GM18520 (cell line): ENCODE data around the gene FLT4.
"Not testable (repeated sequence)": the region's sequence is repeated elsewhere in the genome, so short reads cannot be mapped to it uniquely, and the experiment has no call there.

Experiments
- ATAC-seq: cut with Tn5 transposase; IDR thresholded peaks from one replicate; pipeline ENCODE4 v1.9.1; 2021; ENCODE audit not compliant: unreplicated experiment

FLT4 gene

DNA sequence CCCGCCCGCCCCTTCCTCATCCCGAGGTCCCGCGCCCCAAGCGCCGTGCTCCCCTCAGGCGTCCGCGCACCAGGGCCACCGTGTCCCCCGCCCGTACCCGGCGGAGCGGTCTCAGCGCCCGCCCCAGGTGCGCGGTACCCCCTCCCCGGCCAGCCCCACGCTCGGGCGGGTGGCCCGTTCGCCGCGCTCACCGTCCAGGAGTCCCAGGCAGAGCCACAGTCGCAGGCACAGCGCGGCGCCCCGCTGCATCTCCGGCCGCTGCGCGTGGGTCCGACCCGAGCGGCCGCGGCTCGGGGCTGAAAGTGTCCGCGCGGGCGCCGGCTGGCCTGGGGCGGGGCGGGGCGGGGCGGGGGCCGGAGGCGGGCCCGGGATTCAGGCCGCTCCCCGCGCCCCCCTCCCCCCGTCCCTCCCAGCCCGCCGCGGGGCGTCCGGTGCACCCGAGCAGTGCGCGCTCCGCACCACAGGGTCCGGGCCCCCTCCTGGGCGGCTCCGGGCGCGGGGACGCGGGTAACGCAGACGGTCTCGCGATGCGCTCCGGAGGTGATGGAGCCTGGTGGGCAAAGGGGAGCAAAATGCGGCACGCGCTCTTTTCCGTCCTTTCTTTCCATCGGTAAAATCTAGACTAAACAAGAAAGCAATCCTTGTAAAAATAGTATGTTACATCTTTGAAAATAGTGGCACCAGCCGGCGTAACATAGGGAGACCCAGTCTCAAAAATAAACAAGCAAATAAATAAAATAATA lies at the start of gene FLT4:
TSS of gene FLT4 (minus strand) at position 304 of the 743 bp plus-strand sequence. CDS start at position 249, 55 bp downstream.
- ATAC-seq = no peak

- no peak for ATAC-seq
Observed at GRCh38 chr5:180699042-180699441, 49.6 kb upstream of the FLT4 start.

GRCh38 chr5:180696116-180696515 lies 46.7 kb upstream of the FLT4 start:
- no peak for ATAC-seq

- ATAC-seq = no peak
Observed at GRCh38 chr5:180692429-180692828, 43.0 kb upstream of the FLT4 start.

DNA sequence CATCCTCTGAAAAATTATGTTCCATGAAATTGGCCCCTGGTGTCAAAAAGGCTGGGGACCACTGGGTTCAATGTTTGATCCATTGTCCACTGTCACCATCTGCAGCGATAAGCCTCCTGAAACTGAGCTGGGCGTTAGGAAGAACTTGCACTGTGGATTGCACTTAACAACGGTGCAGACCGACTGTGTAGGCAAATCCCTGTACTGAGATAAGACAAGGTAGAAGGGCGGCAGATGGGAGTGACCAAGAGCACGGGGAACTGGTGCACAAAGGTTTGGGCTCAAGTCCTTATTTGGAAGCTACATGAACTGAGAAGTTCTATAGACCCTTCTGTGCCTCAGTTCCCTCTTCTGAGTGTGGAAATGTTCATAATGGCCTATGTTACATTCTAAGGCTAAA lies 41.6 kb upstream of the FLT4 start:
- ATAC-seq = no peak

DNA sequence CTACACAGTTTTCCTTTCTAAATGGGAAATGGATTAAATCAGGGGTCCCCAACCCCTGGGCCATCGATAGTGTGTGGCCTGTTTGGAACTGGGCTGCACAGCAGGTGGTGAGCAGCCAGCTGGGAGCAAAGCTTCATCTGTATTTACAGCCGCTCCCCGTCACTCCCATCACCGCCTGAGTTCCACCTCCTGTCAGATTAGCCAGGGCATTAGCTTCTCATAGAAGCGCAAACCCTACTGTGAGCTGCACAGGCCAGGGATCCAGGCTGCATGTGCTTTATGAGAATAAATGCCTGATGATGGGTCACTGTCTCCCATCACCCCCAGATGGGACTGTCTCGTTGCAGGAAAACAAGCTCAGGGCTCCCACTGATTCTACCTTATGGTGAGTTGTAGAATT lies 41.2 kb upstream of the FLT4 start:
- no peak for ATAC-seq

- no peak for ATAC-seq
Observed at GRCh38 chr5:180689775-180690174, 40.4 kb upstream of the FLT4 start.

DNA sequence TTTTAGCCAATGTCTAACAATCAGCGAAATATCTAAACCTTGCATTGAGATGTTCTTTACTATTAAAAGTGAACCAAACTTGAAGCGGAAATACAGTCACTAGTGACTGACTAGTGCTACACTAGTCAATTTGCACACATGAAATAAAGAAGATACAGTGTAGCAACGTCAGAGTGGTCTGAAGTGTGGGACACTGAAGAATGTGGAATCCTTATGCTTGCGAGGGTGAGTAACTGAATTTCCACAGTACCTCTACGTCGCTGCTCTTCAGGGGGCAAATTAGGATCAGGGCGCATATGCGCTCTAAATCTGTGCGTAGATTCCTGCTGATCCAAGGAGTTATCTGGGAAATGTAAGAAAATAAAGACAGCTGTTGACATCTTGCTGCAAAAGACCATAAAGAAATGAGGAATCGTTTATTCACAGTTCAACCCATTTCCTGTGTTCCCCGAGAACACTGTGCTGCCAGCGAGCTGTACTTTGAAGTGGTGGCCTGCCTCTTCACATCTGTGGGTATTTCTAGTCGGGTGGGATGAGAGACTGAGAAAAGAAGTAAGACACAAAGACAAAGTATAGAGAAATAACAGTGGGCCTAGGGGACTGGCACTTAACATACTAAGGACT lies 39.8 kb upstream of the FLT4 start:
- ATAC-seq = no peak

GRCh38 chr5:180688330-180689070 lies 39.1 kb upstream of the FLT4 start:
- ATAC-seq = no peak

GRCh38 chr5:180686799-180687198 lies 37.4 kb upstream of the FLT4 start:
- ATAC-seq = not testable (repeated sequence)

DNA sequence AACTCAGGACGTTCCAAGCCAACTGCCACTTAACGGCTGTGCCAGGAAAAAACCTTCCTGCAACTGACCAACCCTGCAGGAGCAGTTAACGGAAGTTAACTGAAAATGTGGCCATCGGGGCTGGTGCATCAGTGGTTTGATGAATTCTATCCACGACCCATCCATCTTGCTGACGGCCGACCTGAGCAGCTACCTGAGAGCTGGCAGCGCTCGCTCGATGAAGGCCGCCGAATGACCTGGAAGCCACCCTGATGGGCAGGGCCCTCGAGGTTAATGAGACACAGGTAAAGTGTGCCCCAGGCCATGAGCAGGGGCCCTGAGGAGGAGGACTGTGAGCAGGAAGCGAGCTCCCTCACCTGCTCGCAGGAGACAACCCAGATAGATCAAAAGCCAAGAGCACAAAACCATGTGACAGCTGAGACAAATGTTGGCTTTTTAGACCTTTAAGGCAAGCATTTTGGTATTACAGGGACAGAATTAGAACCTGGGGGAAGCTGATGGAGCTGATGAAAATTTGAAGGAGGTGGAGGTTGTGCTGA lies 35.3 kb upstream of the FLT4 start:
- ATAC-seq = no peak

- ATAC-seq = no peak
Observed at GRCh38 chr5:180683220-180683922, 34.0 kb upstream of the FLT4 start.

DNA sequence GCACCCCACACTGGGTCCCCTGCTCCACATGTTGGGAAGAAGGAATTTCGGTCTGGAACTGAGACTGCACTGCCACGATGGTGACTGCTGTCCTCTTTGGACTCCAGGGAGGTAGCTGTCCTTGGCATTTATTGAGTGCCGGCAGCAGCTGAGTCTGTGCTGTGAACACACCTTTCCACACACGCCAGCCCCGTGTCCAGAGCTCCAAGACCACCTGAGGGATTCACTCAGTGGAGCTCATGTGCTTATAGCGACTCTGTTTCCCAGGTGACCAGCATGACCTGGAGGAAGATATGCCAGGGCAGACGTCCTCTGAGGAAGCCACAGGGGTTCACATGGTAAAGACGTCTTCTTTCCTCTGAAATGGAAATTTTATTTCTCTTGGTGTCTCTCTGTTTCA lies 33.2 kb upstream of the FLT4 start:
- no peak for ATAC-seq

GRCh38 chr5:180682008-180682407 lies 32.6 kb upstream of the FLT4 start:
- not testable (repeated sequence) for ATAC-seq

DNA sequence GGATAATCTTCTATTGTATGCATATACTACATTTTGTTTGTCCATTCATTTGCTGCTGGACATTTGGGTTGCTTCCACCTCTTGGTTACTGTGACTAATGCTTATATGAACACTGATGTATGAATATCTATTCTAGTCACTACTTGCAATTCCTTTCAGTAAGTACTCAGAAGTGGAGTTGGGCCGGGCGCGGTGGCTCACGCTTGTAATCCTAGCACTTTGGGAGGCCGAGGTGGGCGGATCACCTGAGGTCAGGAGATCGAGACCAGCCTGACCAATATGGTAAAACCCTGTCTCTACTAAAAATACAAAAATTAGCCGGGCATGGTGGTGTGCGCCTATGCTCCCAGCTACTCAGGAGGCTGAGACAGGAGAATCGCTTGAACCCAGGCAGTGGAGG lies 28.9 kb upstream of the FLT4 start:
- ATAC-seq = not testable (repeated sequence)

- no peak for ATAC-seq
Observed at GRCh38 chr5:180675036-180675635, 25.7 kb upstream of the FLT4 start.

GRCh38 chr5:180674090-180674475 lies 24.7 kb upstream of the FLT4 start:
- not testable (repeated sequence) for ATAC-seq

- no peak for ATAC-seq
Observed at GRCh38 chr5:180673371-180674089, 24.1 kb upstream of the FLT4 start.

GRCh38 chr5:180671958-180672524 lies 22.6 kb upstream of the FLT4 start:
- not testable (repeated sequence) for ATAC-seq
